Tibial nerve (tissue), 4 donors: Measurements from ENCODE around the gene TOR1A. TPM values are rescaled to one million over a fixed set of nuclear protein-coding genes. Genes with fewer than 3 reads are reported as not detected.
A peak's percentile ranks its signal among the peaks of the same experiment; 100 is the strongest.
"Not testable (repeated sequence)": the region's sequence is repeated elsewhere in the genome, so short reads cannot be mapped to it uniquely, and the experiment has no call there.

Experiments used
- DNase-seq, 2 donors: peaks; one replicate each; pipeline ENCODE4 v3.0.0-alpha.2; 2019; ENCODE audit warnings: low spot score in 2 of 2
- H3K27ac ChIP-seq, 4 donors: fragments of 200-600 bp; sonication (generic) in 3 of 4; one replicate each; pipeline ENCODE4 v1.5.1; 2017 to 2019; ENCODE audit warnings: mild to moderate bottlenecking in 1 of 4
- H3K27me3 ChIP-seq, 2 donors: fragments of 200-600 bp; sonication (generic) in 1 of 2; one replicate each; pipeline versions ENCODE4 v1.5.1 to v1.6.0; 2017 to 2019
- H3K36me3 ChIP-seq, 3 donors: fragments of 200-600 bp; sonication (generic); one replicate each; pipeline ENCODE4 v1.5.1; 2018 to 2019
- H3K4me1 ChIP-seq, 4 donors: fragments of 200-600 bp; sonication (generic) in 3 of 4; one replicate each; pipeline ENCODE4 v1.5.1; 2017 to 2019
- H3K4me3 ChIP-seq, 4 donors: fragments of 200-600 bp; sonication (generic) in 3 of 4; one replicate each; pipeline ENCODE4 v1.5.1; 2017 to 2019; ENCODE audit warnings: mild to moderate bottlenecking in 1 of 4, moderate library complexity in 1 of 4
- H3K9me3 ChIP-seq, 4 donors: fragments of 200-600 bp; sonication (generic) in 3 of 4; one replicate each; pipeline ENCODE4 v1.5.1; 2017 to 2019
- EP300 ChIP-seq, 2 donors: sonication (generic); formaldehyde crosslinking; IDR thresholded peaks; one replicate each; pipeline ENCODE4 v1.6.1; 2017; ENCODE audit warnings: antibody characterized with exemption in 2 of 2, mild to moderate bottlenecking in 1 of 2
- POLR2A ChIP-seq, 2 donors: fragments of 450-650 bp; IDR thresholded peaks; one replicate each; pipeline ENCODE4 v1.6.1; 2017; ENCODE audit warnings: antibody characterized with exemption in 2 of 2, mild to moderate bottlenecking in 2 of 2, moderate library complexity in 2 of 2
- WGBS, 2 donors: methylation state at CpG; one replicate each; pipeline ENCODE4 v1.1.5; 2018; 5-methylcytosine and 5-hydroxymethylcytosine counted together
- total RNA-seq, 4 donors: library from RNA; depleted of rRNA; stranded (reverse); fragments of >200 nt; gene quantifications; one replicate each; pipeline ENCODE4 v1.1.0, GENCODE V29; 2016
- TF ChIP-seq, protein P1 (sequence below), 5 experiments: fragments of 200-600 bp in 3 of 5; fragments of 450-650 bp in 2 of 5; sonication (generic) in 3 of 5; IDR thresholded peaks; one replicate each; pipeline ENCODE4 v1.5.1; 2016 to 2019; ENCODE audit warnings: antibody characterized with exemption in 5 of 5, mild to moderate bottlenecking in 3 of 5, moderate library complexity in 2 of 5

Gene TOR1A
- total RNA-seq, 4 donors from 2014 or later = 26.0 to 55.2 (median 40.4) TPM

DNA sequence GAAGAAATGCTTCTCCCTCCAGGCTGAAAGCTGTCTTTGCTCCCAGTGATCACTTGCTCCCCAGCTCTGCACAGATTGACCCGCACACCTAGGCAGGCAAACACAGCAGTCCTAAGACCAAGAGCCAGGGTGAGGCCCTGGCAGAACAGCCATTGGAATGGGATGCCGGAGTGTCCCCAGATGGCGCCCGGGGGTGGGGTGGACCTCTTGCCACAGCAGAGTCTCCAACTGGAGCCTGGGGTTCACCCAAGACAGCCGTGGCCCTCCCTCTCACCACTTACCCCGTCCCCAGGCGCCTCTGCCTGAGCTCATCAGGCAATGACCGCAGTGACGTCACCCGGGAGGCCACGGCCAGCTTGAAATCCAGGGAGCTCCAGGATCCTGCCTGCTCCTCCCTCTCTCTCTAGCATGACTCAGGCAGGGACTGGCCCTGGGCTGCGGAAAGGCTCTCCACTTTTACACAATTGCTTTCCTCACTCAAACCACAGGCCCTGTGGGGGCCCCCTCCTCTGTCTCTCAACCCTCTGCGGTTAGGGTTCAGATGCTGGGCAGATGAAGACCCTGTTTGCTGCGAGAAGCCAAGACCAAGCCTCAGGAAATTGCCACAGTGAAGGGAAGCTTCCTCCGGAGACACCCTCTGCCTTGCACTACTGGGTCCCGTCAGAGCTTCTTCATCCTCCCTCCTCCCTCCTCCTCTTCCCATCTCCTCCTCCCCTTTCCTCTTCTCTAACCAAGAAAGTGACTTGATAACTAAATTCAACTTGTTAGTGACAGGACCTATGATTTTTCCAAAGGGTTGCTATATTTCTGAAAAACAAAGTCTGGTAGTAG is 46.8 kb downstream of the TOR1A start:
- DNase-seq = peak; percentile 97
- Histone ChIP-seq H3K27ac (peak overlapping the region; percentile 45 to 89 (median 68)), H3K36me3 (no peaks in the 10 kb centered on the region), H3K4me1 (peaks cover 0 to 44% (median 19%) of the 10 kb centered on the region in 4 donors), H3K4me3 (peak overlapping the region in 1 of 4 donors; percentile 29), H3K9me3 (no peaks in the 10 kb centered on the region), H3K27me3 (no peaks in the 10 kb centered on the region)
- TF ChIP-seq EP300 (IDR thresholded peaks at IDR 0.05) (peak; percentile 60 to 88), POLR2A (IDR thresholded peaks at IDR 0.05) (peak in 1 of 2 donors; percentile 20)
- TF ChIP-seq, protein P1, sequence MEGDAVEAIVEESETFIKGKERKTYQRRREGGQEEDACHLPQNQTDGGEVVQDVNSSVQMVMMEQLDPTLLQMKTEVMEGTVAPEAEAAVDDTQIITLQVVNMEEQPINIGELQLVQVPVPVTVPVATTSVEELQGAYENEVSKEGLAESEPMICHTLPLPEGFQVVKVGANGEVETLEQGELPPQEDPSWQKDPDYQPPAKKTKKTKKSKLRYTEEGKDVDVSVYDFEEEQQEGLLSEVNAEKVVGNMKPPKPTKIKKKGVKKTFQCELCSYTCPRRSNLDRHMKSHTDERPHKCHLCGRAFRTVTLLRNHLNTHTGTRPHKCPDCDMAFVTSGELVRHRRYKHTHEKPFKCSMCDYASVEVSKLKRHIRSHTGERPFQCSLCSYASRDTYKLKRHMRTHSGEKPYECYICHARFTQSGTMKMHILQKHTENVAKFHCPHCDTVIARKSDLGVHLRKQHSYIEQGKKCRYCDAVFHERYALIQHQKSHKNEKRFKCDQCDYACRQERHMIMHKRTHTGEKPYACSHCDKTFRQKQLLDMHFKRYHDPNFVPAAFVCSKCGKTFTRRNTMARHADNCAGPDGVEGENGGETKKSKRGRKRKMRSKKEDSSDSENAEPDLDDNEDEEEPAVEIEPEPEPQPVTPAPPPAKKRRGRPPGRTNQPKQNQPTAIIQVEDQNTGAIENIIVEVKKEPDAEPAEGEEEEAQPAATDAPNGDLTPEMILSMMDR (IDR thresholded peaks at IDR 0.05) = peak in 1 of 5 experiments; percentile 21
- WGBS, 2 donors = 5 to 6% methylated on average over 16 of the region's 16 CpGs

DNA sequence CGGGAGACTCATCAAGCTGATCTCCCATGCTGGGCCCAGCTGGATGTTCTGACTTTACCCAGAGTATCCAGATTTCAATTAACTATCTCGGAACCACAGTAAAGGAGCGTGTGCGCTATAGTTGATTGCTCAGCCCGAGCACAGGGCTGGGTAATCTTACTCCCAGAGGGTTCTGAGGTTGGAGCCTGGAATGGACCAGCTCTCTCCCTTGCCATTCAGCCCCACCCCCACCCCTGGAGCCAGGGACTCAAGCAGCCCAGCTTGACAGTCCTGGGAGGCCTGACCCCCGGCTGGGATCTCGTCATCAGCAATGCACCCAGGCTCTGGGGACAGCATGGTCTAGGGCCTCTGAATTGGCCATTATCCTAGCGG is 47.4 kb downstream of the TOR1A start:
- H3K9me3 ChIP-seq = no peaks in the 10 kb centered on the region
- no peaks in the 10 kb centered on the region for H3K27me3 ChIP-seq
- 44 to 45% methylated on average over 8 of the region's 8 CpGs for WGBS, 2 donors
- no peak for DNase-seq
- TF ChIP-seq POLR2A (IDR thresholded peaks at IDR 0.05) = no peak
- no peak for TF ChIP-seq EP300 (IDR thresholded peaks at IDR 0.05)
- TF ChIP-seq, protein P1 (IDR thresholded peaks at IDR 0.05) = no peak
- no peaks in the 10 kb centered on the region for H3K36me3 ChIP-seq
- peaks cover 0 to 44% (median 19%) of the 10 kb centered on the region in 4 donors for H3K4me1 ChIP-seq
- H3K27ac ChIP-seq = peak overlapping the region in 3 of 4 donors; percentile 53 to 89 (median 81)
- H3K4me3 ChIP-seq = peak overlapping the region in 1 of 4 donors; percentile 29

DNA sequence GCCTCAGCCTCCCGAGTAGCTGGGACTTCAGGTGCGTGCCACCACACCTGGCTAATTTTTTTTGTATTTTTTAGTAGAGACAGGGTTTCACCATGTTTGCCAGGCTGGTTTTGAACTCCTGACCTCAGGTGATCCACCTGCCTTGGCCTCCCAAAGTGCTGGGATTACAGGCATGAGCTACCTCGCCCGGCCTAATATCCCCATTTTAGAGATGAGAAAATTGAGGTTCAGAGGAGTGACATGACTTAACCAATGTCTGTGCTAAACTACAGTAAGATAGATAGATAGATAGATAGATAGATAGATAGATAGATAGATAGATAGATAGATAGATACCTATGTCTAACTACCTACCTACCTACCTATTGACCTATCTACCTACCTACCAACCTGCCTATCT is 47.8 kb downstream of the TOR1A start:
- not testable (repeated sequence) for DNase-seq, H3K36me3 ChIP-seq, H3K9me3 ChIP-seq, H3K27me3 ChIP-seq, H3K4me3 ChIP-seq
- WGBS, 2 donors = 90 to 93% methylated on average over 4 of the region's 4 CpGs
- H3K27ac ChIP-seq = peak overlapping the region in 3 of 4 donors; percentile 53 to 89 (median 81)
- peaks cover 0 to 44% (median 19%) of the 10 kb centered on the region in 4 donors for H3K4me1 ChIP-seq

DNA sequence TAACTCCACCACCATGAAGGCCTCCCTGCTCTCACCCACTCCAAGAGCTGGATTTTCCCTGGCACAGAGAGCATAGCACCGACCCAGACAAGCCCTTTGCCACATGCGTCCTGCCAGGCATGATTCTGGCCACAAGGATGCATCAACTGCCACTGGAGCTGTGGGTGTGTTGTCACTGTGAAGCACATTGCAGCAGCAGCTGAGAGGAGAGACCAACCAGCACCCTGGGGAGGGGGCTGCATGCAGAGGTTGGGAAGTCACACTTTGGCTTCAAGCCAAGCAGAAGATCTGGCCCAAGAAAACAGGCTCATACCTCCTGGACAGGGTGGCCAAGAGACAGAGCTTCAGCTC is 48.5 kb downstream of the TOR1A start:
- Histone ChIP-seq H3K27ac (peak overlapping the region in 2 of 4 donors; percentile 17 to 81), H3K27me3 (no peaks in the 10 kb centered on the region), H3K9me3 (no peaks in the 10 kb centered on the region), H3K36me3 (no peaks in the 10 kb centered on the region), H3K4me3 (no peak overlapping the region), H3K4me1 (peaks cover 0 to 44% (median 19%) of the 10 kb centered on the region in 4 donors)
- WGBS, 2 donors = 39 to 50% methylated on average over 2 of the region's 2 CpGs
- no peak for DNase-seq
- TF ChIP-seq POLR2A (IDR thresholded peaks at IDR 0.05) (no peak), EP300 (IDR thresholded peaks at IDR 0.05) (no peak)
- TF ChIP-seq, protein P1 (IDR thresholded peaks at IDR 0.05) = no peak

DNA sequence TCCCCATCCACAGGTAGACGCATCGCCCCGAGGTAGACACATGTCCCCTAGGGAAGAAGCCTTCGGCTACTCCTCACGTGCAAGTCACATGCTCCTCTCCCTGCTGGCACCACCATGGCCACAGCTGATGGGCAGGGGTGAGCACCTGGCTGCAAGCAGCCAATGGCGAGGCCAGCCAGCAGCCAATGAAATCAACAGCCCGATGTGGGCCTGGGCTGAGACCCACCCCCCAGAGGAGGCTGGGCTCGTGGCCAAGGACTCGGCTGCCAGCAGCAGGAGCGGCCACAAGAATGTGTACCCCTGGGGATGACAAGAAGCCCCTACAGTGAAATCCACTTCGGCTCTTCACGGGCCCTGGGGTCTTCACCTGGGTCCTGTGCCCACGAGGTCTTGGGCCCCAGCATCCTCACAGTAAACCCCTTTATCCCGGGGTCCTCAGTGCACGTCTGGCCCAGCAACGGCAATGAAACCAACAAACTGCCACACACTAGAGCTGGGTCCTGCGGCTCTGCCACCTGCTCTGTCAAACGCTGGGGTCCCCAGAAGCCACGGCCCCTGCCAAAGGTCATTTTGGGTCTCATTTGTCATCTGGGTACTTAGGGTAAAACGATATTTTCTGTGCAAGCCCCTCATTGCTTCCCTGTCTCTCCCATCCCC is 49.0 kb downstream of the TOR1A start:
- Histone ChIP-seq H3K27ac (peak overlapping the region in 2 of 4 donors; percentile 17 to 81), H3K36me3 (no peaks in the 10 kb centered on the region), H3K4me1 (peaks cover 0 to 44% (median 19%) of the 10 kb centered on the region in 4 donors), H3K9me3 (no peaks in the 10 kb centered on the region), H3K4me3 (no peak overlapping the region), H3K27me3 (no peaks in the 10 kb centered on the region)
- 60 to 74% methylated on average over 14 to 19 of the region's 20 CpGs for WGBS, 2 donors
- DNase-seq = no peak
- TF ChIP-seq EP300 (IDR thresholded peaks at IDR 0.05) (no peak), POLR2A (IDR thresholded peaks at IDR 0.05) (no peak)
- TF ChIP-seq, protein P1 (IDR thresholded peaks at IDR 0.05) = no peak
